ENCODE results near the gene CNTN4.

DNA sequence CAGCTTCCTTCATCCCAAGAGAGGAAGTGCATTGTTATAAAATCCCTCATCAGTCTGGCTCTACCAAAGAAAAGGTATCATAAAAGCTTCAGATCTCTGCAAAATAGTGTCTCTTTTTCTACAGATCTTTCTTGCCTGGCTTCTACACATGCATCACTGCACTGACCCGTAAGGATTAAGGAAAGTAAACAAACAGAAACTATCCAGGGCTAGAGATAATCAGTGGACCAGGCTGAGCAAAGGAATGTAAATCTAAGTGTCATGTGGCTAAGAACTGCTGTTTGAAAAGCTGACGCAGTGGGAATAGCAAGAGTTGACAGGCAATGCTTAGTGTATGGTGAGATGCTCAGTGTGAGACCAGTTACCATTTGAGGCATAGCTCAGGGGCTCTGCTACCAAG is 671.8 kb downstream of the CNTN4 start:
- TF ChIP-seq, protein P1, sequence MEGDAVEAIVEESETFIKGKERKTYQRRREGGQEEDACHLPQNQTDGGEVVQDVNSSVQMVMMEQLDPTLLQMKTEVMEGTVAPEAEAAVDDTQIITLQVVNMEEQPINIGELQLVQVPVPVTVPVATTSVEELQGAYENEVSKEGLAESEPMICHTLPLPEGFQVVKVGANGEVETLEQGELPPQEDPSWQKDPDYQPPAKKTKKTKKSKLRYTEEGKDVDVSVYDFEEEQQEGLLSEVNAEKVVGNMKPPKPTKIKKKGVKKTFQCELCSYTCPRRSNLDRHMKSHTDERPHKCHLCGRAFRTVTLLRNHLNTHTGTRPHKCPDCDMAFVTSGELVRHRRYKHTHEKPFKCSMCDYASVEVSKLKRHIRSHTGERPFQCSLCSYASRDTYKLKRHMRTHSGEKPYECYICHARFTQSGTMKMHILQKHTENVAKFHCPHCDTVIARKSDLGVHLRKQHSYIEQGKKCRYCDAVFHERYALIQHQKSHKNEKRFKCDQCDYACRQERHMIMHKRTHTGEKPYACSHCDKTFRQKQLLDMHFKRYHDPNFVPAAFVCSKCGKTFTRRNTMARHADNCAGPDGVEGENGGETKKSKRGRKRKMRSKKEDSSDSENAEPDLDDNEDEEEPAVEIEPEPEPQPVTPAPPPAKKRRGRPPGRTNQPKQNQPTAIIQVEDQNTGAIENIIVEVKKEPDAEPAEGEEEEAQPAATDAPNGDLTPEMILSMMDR (conservative IDR thresholded peaks at IDR 0.05; ENCODE audit: low read depth in 2 of 2), result no peak
- TF ChIP-seq EZH2phosphoT487 (IDR thresholded peaks at IDR 0.05; ENCODE audit: unreplicated experiment), result no peak
- TF ChIP-seq REST (IDR thresholded peaks at IDR 0.05; ENCODE audit: unreplicated experiment), result no peak
- TF ChIP-seq EZH2 (IDR thresholded peaks at IDR 0.05; ENCODE audit: low read depth, unreplicated experiment), result no peak

Measured in GM23338 (cell line).